Stimulated activated CD4-positive, alpha-beta T cell treated with anti-CD3 and anti-CD28 coated beads, Interleukin-2, amount 100 ng/mL, for 48 hours (primary cell): ENCODE results near the gene TMEM17.

Experiments used
- DNase-seq, 2 donors: peaks; one replicate each; pipeline ENCODE4 v3.0.0-alpha.2; 2020

Gene TMEM17

GRCh38 chr2:62506421-62506750, 391 bp upstream of the TMEM17 start:
- DNase-seq = no peak

GRCh38 chr2:62505109-62505749, 766 bp downstream of the TMEM17 start:
- no peak for DNase-seq

- no peak for DNase-seq
Measured at GRCh38 chr2:62504657-62505056, 1.3 kb downstream of the TMEM17 start.

GRCh38 chr2:62501794-62502500, 4.0 kb downstream of the TMEM17 start:
- no peak for DNase-seq

GRCh38 chr2:62501069-62501468, 4.9 kb downstream of the TMEM17 start:
- no peak for DNase-seq

- DNase-seq = no peak
Measured at GRCh38 chr2:62499430-62500060, 6.5 kb downstream of the TMEM17 start.

GRCh38 chr2:62498739-62499138, 7.3 kb downstream of the TMEM17 start:
- DNase-seq = no peak

GRCh38 chr2:62495761-62496160, 10.2 kb downstream of the TMEM17 start:
- no peak for DNase-seq

- no peak for DNase-seq
Measured at GRCh38 chr2:62492048-62492447, 13.9 kb downstream of the TMEM17 start.

- DNase-seq = no peak
Measured at GRCh38 chr2:62489702-62490101, 16.3 kb downstream of the TMEM17 start.

- no peak for DNase-seq
Measured at GRCh38 chr2:62489162-62489561, 16.8 kb downstream of the TMEM17 start.

- no peak for DNase-seq
Measured at GRCh38 chr2:62486439-62486765, 19.6 kb downstream of the TMEM17 start.

- no peak for DNase-seq
Measured at GRCh38 chr2:62485761-62486438, 20.1 kb downstream of the TMEM17 start.

- no peak for DNase-seq
Measured at GRCh38 chr2:62482558-62483352, 23.2 kb downstream of the TMEM17 start.

GRCh38 chr2:62479917-62480316, 26.1 kb downstream of the TMEM17 start:
- no peak for DNase-seq

- no peak for DNase-seq
Measured at GRCh38 chr2:62478093-62478580, 27.9 kb downstream of the TMEM17 start.

GRCh38 chr2:62477573-62477972, 28.4 kb downstream of the TMEM17 start:
- DNase-seq = no peak

GRCh38 chr2:62475172-62476011, 30.6 kb downstream of the TMEM17 start:
- no peak for DNase-seq

GRCh38 chr2:62474176-62474575, 31.8 kb downstream of the TMEM17 start:
- no peak for DNase-seq

GRCh38 chr2:62473246-62473827, 32.7 kb downstream of the TMEM17 start:
- no peak for DNase-seq

GRCh38 chr2:62472312-62472711, 33.7 kb downstream of the TMEM17 start:
- no peak for DNase-seq

GRCh38 chr2:62471816-62472215, 34.2 kb downstream of the TMEM17 start:
- DNase-seq = no peak
